Prostate gland (tissue), 2 donors: ENCODE measurements around the gene SLFN5. TPM values are rescaled to one million over a fixed set of nuclear protein-coding genes. Genes with fewer than 3 reads are reported as not detected.
A peak's percentile ranks its signal among the peaks of the same experiment; 100 is the strongest.
"Not testable (repeated sequence)": the region's sequence is repeated elsewhere in the genome, so short reads cannot be mapped to it uniquely, and the experiment has no call there.

Experiments
- DNase-seq: peaks from one replicate; pipeline ENCODE4 v3.0.0-alpha.2; 2019; ENCODE audit warnings: low spot score
- H3K27ac ChIP-seq, 2 donors: fragments of 200-600 bp; sonication (generic); 2 replicates each; pipeline ENCODE4 v1.5.1; 2017 to 2019
- H3K27me3 ChIP-seq: fragments of 200-600 bp; sonication (generic); replicated peaks from 2 replicates; pipeline ENCODE4 v1.5.1; 2019; ENCODE audit not compliant: insufficient read depth
- H3K36me3 ChIP-seq, 2 donors: fragments of 200-600 bp; sonication (generic); 1 replicate in 1 of 2; 2 replicates in 1 of 2; pipeline versions ENCODE4 v1.5.1 to v1.8.1; 2017 to 2019
- H3K4me1 ChIP-seq: fragments of 200-600 bp; sonication (generic); replicated peaks from 2 replicates; pipeline ENCODE4 v1.5.1; 2019
- H3K4me3 ChIP-seq, 2 donors: fragments of 200-600 bp; sonication (generic); 2 replicates each; pipeline ENCODE4 v1.5.1; 2017 to 2019
- H3K9me3 ChIP-seq: fragments of 200-600 bp; sonication (generic); 2 replicates; pipeline ENCODE4 v1.5.1; 2017
- POLR2A ChIP-seq: fragments of 450-650 bp; IDR thresholded peaks from one replicate; pipeline ENCODE4 v1.6.1; 2016; ENCODE audit warnings: antibody characterized with exemption, mild to moderate bottlenecking
- POLR2AphosphoS5 ChIP-seq: sonication (generic); formaldehyde crosslinking; IDR thresholded peaks from one replicate; pipeline ENCODE4 v1.6.1; 2017; ENCODE audit warnings: antibody characterized with exemption
- WGBS: methylation state at CpG from one replicate; pipeline ENCODE4 v1.1.5; 2018; 5-methylcytosine and 5-hydroxymethylcytosine counted together
- intact Hi-C: fragments of 100-400 bp; cut with DNase I; formaldehyde crosslinking; loops from one replicate; pipeline ENCODE4 v1.14.2; 2022
- total RNA-seq, 2 donors: library from RNA; depleted of rRNA; stranded (reverse); fragments of >200 nt; gene quantifications; one replicate each; pipeline ENCODE4 v1.1.0, GENCODE V29; 2016
- TF ChIP-seq, protein P1 (sequence below), 4 experiments: fragments of 200-600 bp in 2 of 4; fragments of 450-650 bp in 2 of 4; sonication (generic) in 2 of 4; IDR thresholded peaks; 1 replicate in 3 of 4; 2 replicates in 1 of 4; pipeline ENCODE4 v1.5.1; 2016 to 2019; ENCODE audit warnings: antibody characterized with exemption in 4 of 4, mild to moderate bottlenecking in 2 of 4, moderate library complexity in 2 of 4

The SLFN5 gene
- 10 to 100 TPM; 21.4 to 21.5 TPM for total RNA-seq

GRCh38 chr17:35242805-35243560 lies at the start of gene SLFN5:
Gene SLFN5, plus strand, starts transcription at chr17:35243072. Its CDS starts 15,619 bp downstream, at chr17:35258691.
- TF ChIP-seq, protein P1, sequence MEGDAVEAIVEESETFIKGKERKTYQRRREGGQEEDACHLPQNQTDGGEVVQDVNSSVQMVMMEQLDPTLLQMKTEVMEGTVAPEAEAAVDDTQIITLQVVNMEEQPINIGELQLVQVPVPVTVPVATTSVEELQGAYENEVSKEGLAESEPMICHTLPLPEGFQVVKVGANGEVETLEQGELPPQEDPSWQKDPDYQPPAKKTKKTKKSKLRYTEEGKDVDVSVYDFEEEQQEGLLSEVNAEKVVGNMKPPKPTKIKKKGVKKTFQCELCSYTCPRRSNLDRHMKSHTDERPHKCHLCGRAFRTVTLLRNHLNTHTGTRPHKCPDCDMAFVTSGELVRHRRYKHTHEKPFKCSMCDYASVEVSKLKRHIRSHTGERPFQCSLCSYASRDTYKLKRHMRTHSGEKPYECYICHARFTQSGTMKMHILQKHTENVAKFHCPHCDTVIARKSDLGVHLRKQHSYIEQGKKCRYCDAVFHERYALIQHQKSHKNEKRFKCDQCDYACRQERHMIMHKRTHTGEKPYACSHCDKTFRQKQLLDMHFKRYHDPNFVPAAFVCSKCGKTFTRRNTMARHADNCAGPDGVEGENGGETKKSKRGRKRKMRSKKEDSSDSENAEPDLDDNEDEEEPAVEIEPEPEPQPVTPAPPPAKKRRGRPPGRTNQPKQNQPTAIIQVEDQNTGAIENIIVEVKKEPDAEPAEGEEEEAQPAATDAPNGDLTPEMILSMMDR (IDR thresholded peaks at IDR 0.05), result no peak
- TF ChIP-seq POLR2A (peak; percentile 96), POLR2AphosphoS5 (peak; percentile 97)
- DNase-seq, result peak; percentile 98
- under 1% methylated on average over 44 of the region's 44 CpGs for WGBS
- Histone ChIP-seq H3K27me3 (no peaks in the 10 kb centered on the region), H3K9me3 (no peaks in the 10 kb centered on the region), H3K36me3 (no peaks in the 10 kb centered on the region), H3K4me3 (peak within 1 kb of the TSS; percentile 50 to 79), H3K4me1 (peaks cover 9% of the 10 kb centered on the region), H3K27ac (peak within 1 kb of the TSS; percentile 90 to 95)
- intact Hi-C loops, result no loop called here

GRCh38 chr17:35194001-35194400 lies 48.9 kb upstream of the SLFN5 start, which contains the start of gene SLC35G3:
Gene SLC35G3, minus strand, starts transcription at chr17:35194393. Its CDS starts 86 bp downstream, at chr17:35194307.
- DNase-seq, H3K27me3 ChIP-seq, H3K4me3 ChIP-seq, H3K9me3 ChIP-seq, H3K27ac ChIP-seq, H3K36me3 ChIP-seq, H3K4me1 ChIP-seq, intact Hi-C loops: not testable (repeated sequence)
- 92% methylated on average over 12 of the region's 12 CpGs for WGBS

DNA sequence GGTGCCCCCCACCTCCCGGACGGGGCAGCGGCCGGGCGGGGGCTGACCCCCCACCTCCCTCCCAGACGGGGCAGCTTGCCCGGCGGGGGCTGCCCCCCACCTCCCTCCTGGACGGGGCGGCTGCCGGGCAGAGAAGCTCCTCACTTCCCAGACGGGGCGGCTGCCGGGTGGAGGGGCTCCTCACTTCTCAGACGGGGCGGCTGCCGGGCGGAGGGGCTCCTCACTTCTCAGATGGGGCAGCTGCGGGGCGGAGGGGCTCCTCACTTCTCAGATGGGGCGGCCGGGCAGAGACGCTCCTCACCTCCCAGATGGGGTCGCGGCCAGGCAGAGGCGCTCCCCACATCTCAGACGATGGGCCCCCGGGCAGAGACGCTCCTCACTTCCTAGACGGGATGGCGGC lies 47.8 kb upstream of the SLFN5 start:
- WGBS, result 96% methylated on average over 31 of the region's 31 CpGs
- H3K4me1 ChIP-seq, H3K27ac ChIP-seq, H3K9me3 ChIP-seq, DNase-seq, H3K36me3 ChIP-seq, intact Hi-C loops, H3K4me3 ChIP-seq, H3K27me3 ChIP-seq: not testable (repeated sequence)

GRCh38 chr17:35202582-35202981 lies 40.3 kb upstream of the SLFN5 start:
- intact Hi-C loops, H3K4me3 ChIP-seq, H3K4me1 ChIP-seq, H3K27ac ChIP-seq, H3K9me3 ChIP-seq, DNase-seq, H3K27me3 ChIP-seq, H3K36me3 ChIP-seq: not testable (repeated sequence)
- 75% methylated on average over 2 of the region's 2 CpGs for WGBS

DNA sequence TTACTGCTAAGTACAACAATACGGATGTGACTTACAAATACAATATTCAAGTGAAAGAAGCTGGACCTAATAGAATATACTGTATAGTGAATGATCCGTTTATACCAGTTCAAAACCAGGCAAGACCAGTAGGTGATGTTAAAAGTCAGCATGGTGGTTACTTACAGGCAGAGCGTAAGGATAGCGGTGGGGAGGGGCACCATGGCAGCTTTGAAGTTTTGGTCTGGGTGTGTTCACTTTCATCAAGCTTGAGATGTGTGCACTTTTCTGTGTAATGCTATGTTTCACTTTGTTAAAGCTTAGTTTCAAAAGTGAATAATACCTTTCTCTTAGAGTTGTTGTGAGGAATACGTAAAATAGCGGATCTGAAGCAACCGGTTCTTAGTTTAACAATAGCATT lies 32.1 kb upstream of the SLFN5 start:
- H3K27ac ChIP-seq, result no peak overlapping the region
- H3K4me3 ChIP-seq, result no peak overlapping the region
- 84% methylated on average over 7 of the region's 7 CpGs for WGBS
- no peak for DNase-seq
- H3K27me3 ChIP-seq, result no peaks in the 10 kb centered on the region
- intact Hi-C loops, result no loop called here
- no peaks in the 10 kb centered on the region for H3K9me3 ChIP-seq
- no peaks in the 10 kb centered on the region for H3K4me1 ChIP-seq
- TF ChIP-seq POLR2A, result no peak
- TF ChIP-seq, protein P1 (IDR thresholded peaks at IDR 0.05), result no peak
- TF ChIP-seq POLR2AphosphoS5, result no peak
- H3K36me3 ChIP-seq, result no peaks in the 10 kb centered on the region

GRCh38 chr17:35212668-35213067 lies 30.2 kb upstream of the SLFN5 start:
- 90% methylated on average over 4 of the region's 4 CpGs for WGBS
- Histone ChIP-seq H3K36me3 (no peaks in the 10 kb centered on the region), H3K4me1 (no peaks in the 10 kb centered on the region), H3K27ac (no peak overlapping the region), H3K9me3 (no peaks in the 10 kb centered on the region), H3K4me3 (no peak overlapping the region), H3K27me3 (no peaks in the 10 kb centered on the region)
- DNase-seq, result no peak
- intact Hi-C loops, result no loop called here
- TF ChIP-seq, protein P1 (IDR thresholded peaks at IDR 0.05), result no peak
- no peak for TF ChIP-seq POLR2A
